ENCODE measurements around the gene NPW. TPM values are rescaled to one million over a fixed set of nuclear protein-coding genes. Genes with fewer than 3 reads are reported as not detected.
A peak's percentile ranks its signal among the peaks of the same experiment; 100 is the strongest.

NPW gene
- 0.46 and 2.4 TPM in 2 replicates for total RNA-seq

DNA sequence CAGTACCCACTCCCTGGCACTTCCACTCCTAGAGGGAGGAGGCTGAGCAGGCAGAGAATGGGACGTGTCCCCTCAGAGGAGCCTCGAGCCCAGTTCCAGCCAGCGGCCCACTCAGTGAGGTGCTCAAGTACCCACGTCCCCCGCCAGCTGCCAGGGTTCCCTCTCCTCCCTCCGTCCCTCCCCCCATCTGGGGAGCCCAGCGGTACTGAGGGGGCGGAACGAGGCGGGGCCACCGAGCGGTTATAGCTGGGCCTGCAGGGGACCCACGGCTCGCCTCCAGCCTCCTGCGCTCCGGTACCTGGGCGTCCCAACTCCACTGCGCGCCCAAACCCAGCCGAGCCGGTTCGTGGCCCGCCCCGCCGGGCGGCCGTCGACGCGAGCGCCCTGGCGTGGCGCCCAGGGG, at the start of gene NPW:
Gene NPW, plus strand, starts transcription at position 268 of the 403 bp plus-strand sequence.
- no peak for DNase-seq (ENCODE audit: low read depth)
- TF ChIP-seq, protein P1, sequence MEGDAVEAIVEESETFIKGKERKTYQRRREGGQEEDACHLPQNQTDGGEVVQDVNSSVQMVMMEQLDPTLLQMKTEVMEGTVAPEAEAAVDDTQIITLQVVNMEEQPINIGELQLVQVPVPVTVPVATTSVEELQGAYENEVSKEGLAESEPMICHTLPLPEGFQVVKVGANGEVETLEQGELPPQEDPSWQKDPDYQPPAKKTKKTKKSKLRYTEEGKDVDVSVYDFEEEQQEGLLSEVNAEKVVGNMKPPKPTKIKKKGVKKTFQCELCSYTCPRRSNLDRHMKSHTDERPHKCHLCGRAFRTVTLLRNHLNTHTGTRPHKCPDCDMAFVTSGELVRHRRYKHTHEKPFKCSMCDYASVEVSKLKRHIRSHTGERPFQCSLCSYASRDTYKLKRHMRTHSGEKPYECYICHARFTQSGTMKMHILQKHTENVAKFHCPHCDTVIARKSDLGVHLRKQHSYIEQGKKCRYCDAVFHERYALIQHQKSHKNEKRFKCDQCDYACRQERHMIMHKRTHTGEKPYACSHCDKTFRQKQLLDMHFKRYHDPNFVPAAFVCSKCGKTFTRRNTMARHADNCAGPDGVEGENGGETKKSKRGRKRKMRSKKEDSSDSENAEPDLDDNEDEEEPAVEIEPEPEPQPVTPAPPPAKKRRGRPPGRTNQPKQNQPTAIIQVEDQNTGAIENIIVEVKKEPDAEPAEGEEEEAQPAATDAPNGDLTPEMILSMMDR (conservative IDR thresholded peaks at IDR 0.05; ENCODE audit: low read depth, low read length) = no peak
- H3K4me3 ChIP-seq (ENCODE audit: low read depth, low read length) = no peak within 1 kb of the TSS

DNA sequence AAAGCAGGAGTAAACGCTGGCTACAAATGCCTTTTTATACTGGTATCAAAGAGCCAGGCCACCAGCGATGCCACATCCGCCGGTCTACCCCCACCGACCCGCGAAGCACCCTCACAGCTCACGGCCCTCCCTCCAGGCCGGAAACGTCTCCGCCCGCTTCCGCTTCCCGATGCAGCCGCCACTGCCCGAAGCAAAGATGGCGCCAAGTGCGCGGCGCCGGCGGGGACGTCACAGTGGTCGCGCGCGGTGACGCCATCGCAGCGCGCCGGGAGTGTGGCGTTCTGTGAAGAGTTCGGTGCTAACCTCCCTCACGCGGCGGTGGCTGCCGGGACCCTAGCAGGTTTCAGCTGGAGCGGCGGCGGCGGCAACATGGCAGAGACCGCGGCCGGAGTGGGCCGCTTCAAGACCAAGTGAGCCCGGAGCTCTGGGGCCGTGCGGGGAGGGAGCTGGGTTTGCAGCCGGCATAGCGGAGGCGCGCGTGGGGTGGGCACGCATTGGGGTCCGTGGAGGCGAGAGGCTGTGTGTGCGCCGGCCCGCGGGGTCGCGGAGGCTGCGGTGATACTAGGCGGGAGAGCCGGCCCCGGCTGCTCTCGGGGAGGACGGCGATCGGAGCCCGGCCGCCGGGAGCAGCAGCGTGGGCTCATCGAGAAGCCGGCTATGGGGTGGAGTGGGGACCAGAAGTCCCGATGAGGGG, 47.6 kb upstream of the NPW start, which contains the start of gene TBL3:
Gene TBL3, plus strand, starts transcription at position 258 of the 694 bp plus-strand sequence. Its CDS starts 112 bp downstream, at position 370.
- TF ChIP-seq, protein P1 (conservative IDR thresholded peaks at IDR 0.05; ENCODE audit: low read depth, low read length) = no peak
- peak; percentile 49 for DNase-seq (ENCODE audit: low read depth)
- H3K4me3 ChIP-seq (ENCODE audit: low read depth, low read length) = peak within 1 kb of the TSS; percentile 68

DNA sequence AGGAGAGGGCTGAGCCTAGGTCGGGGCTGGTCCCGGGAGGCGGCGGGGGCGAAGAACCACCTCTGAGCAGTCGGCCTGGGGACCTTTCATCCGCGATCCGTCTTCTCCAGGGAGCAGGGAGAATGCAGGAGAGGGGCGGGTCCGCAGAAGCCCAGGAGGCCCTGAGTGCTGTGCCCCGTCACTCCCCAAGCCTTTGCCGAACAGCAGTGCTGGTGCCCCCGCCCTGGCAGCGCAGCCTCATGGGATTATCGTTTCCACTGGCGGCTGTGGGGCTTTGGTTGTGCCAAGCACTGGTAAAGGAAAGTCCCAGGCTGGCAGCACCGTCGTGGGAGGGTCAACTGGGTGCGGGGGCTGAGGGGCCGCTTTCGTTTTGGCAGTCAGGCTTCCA, 47.1 kb upstream of the NPW start:
- TF ChIP-seq, protein P1 (conservative IDR thresholded peaks at IDR 0.05; ENCODE audit: low read depth, low read length) = no peak
- no peak for DNase-seq (ENCODE audit: low read depth)
- peak overlapping the region; percentile 68 for H3K4me3 ChIP-seq (ENCODE audit: low read depth, low read length)

DNA sequence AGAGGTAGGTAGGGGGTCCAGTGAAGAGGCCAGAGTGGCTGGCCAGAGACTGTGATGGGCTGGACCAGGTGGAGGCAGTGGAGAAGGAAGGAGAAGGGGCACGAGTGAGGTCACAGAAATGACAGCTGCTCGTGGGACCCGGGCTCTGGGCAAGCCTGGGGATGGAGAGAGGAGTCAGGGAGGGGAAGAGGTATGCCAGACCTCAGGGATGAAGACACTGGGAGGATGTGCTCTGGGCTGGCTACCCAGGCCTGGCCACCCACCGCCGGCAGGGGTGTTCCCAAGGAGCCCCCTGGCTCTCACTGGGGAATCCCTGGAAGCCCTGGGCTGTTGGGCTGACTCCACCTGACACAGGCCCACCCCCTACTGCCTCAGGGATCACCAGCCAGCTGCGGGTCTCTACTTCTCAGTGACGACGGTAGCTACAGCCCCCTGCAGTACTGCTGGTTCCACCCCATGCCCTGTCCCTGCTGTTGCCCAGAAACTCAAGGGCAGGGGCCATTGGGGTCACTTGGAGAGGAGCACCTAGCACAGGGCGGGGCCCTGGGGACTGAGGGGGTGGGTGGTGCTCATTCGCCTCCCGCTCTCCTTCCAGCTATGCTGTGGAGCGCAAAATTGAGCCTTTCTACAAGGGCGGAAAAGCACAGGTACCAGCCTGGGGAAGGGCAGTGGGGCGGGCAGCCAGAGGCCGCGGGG, 46.0 kb upstream of the NPW start:
- DNase-seq (ENCODE audit: low read depth) = no peak
- H3K4me3 ChIP-seq (ENCODE audit: low read depth, low read length) = no peak overlapping the region

DNA sequence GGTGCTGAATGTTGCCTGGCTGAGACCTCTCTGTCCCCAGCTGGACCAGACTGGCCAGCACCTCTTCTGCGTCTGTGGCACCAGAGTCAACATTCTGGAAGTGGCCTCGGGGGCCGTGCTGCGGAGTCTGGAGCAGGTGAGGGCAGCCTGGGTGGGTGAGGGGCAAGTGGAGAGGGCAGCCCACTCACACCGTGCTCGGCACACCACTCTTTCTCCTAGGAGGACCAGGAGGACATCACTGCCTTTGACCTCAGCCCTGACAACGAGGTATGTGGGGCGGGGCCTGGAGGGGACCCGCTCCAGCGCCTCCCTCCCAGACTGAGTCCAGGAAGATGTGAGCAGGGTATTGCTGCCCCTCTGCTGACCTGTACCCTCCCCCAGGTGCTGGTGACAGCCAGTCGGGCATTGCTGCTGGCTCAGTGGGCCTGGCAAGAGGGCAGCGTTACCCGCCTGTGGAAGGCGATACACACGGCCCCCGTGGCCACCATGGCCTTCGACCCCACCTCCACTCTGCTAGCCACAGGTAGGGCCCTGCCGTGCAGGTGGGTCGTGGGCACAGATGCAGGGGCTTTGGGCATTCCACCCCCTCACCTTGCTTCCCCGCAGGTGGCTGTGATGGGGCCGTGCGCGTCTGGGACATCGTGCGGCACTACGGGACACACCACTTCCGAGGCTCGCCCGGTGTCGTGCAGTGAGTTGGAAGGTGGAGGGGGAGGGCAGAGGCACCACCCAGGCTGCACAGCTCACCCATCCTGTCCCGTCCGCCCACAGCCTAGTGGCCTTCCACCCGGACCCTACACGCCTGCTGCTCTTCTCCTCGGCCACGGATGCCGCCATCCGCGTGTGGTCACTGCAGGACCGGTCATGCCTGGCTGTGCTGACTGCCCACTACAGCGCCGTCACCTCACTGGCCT, 45.2 kb upstream of the NPW start:
- H3K4me3 ChIP-seq (ENCODE audit: low read depth, low read length) = no peak overlapping the region
- TF ChIP-seq, protein P1 (conservative IDR thresholded peaks at IDR 0.05; ENCODE audit: low read depth, low read length) = no peak
- no peak for DNase-seq (ENCODE audit: low read depth)

More for the DNA sequence above, 46.0 kb upstream of the NPW start:
- TF ChIP-seq, protein P1 (conservative IDR thresholded peaks at IDR 0.05; ENCODE audit: low read depth, low read length) = no peak

DNA sequence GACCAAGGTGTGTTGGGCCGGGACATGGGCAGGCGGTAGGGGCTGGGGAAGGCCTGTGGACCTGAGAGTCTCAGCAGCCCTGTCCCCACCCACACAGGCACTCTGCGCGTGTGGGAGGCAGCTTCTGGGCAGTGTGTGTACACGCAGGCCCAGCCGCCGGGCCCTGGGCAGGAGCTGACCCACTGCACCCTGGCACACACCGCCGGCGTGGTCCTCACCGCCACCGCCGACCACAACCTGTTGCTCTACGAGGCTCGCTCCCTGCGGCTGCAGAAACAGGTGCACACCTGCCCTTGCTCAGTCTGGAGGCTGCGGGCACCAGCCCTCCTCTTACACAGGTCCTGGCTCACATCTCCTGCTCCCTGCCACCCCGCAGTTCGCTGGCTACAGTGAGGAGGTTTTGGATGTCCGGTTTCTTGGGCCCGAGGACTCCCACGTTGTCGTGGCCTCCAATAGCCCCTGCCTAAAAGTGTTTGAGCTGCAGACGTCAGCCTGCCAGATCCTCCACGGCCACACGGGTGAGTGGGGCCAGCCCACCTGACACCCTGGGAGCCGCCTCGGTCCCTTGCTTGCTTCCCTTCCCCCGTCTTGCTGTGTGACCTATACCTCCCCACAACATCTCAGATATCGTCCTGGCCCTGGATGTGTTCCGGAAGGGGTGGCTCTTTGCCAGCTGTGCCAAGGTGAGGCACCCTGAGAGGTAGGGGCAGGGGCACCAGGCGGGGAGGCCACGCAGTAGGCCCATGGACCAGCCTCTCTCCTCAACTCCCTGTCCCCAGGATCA, 44.0 kb upstream of the NPW start:
- TF ChIP-seq, protein P1 (conservative IDR thresholded peaks at IDR 0.05; ENCODE audit: low read depth, low read length) = no peak
- no peak for DNase-seq (ENCODE audit: low read depth)
- no peak overlapping the region for H3K4me3 ChIP-seq (ENCODE audit: low read depth, low read length)

All from epithelial cell of proximal tubule (primary cell).